ENCODE data around the gene SLC7A6.

The SLC7A6 gene

DNA sequence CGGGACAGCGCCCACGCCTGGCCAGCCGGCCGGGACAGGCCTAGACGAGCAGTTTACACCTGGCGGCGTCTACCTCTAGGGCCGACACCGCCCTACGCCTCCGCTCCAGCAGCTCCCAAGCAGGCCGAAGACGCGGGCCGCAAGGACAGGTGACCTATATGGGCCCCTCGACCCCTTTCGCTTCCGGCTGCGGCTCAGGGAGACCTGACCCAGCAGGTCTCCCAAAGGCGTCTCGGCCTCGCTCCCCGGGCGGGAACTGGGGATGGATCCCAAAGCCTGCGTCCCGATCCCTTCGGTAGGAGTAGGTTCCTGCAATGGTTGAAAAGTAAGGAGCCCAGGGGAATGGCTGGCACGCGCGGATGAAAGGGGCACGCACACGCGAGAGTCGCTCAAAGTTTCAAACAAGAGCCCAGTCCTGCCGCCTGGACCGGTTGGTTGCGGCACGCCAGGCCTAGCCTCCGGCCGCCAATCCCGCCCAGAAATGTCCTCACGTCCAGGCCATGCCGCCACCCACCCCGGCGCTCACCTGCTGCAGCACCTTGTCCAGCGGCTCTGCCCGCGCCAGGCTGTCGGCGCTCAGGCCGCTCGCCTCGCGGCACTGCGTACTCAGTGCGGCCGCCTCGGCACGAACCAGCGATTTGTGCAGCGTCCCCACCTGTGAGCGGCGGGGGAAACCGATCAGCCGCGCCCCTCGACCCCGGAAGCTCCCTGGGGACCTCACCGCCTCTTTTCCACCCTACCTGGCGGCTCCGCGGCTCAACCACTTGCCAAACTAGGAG lies 29.0 kb upstream of the SLC7A6 start:
- DNase-seq (ENCODE audit: low read depth in 2 of 2) = no peak

DNA sequence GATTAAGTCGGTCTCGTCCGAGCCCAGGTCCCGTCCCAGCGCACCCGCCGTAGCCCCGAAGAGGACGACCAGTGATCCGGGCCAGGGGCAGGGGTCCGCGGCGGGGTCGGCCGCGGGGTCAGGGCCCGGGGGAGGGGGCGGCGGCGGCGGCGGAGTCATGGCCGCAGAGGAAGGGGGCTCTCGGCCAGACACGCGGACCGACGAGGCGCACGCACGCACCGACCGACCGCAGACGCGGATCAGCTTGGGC lies 28.5 kb upstream of the SLC7A6 start, which contains the start of gene ESRP2:
ESRP2 (minus strand) TSS at position 241 of the 250 bp plus-strand sequence; CDS start at position 159, 82 bp downstream.
- DNase-seq (ENCODE audit: low read depth in 2 of 2) = no peak

DNA sequence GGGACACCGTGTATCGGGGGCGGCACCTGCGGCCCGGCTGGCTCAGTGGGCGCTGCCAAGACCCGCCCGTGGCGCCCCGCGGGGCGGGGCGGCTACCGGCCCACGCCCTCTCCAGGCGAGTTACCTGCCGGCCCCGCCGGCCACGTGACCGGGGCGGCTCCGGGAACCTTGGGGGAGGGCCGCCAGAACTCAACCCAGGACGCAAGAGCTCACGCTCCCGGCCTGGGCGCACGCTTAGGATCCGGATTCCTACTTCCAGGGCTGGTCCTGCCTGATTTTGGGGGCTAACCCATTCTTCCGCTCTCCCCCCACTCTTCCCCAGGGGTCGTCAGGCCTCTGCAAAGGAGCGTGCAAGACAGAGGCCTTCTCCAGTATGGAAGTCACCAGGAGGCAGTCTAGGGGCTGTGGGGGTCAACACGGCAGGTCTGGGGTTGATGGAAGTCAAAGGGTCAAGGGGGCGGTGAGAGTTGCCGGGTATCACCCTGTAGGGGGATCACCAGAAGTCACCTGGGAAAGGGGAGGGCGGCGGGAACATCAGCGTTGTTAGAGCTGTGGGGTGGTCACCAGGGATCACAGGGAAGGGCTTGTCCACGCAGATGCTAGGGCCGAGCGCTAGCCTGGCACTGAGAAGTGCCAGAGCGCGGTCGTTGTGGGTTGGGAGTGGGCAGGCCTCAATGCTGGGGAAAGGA lies 28.0 kb upstream of the SLC7A6 start:
- DNase-seq (ENCODE audit: low read depth in 2 of 2) = peak in 1 of 2 donors; percentile 20

DNA sequence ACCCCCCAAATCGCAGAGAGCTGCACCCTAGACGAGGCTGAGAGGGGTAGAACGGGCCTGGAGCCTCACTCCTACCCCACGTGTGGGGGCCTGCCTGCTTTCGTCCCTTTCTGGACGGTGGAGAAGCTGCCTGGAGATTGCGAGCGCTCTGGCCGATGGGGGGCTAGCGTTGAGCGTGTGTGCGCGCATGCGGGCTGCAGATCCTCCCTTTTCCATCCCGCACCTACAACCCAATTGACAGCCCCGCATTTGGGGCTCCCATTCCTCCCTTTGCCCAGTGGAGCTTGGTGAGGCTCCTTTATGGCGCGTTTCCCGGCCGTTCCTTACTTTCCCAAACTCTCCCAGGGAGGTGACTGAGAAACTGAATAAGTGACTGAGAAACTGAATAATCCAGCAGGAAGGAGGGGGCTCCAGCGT lies 27.5 kb upstream of the SLC7A6 start:
- no peak for DNase-seq (ENCODE audit: low read depth in 2 of 2)

DNA sequence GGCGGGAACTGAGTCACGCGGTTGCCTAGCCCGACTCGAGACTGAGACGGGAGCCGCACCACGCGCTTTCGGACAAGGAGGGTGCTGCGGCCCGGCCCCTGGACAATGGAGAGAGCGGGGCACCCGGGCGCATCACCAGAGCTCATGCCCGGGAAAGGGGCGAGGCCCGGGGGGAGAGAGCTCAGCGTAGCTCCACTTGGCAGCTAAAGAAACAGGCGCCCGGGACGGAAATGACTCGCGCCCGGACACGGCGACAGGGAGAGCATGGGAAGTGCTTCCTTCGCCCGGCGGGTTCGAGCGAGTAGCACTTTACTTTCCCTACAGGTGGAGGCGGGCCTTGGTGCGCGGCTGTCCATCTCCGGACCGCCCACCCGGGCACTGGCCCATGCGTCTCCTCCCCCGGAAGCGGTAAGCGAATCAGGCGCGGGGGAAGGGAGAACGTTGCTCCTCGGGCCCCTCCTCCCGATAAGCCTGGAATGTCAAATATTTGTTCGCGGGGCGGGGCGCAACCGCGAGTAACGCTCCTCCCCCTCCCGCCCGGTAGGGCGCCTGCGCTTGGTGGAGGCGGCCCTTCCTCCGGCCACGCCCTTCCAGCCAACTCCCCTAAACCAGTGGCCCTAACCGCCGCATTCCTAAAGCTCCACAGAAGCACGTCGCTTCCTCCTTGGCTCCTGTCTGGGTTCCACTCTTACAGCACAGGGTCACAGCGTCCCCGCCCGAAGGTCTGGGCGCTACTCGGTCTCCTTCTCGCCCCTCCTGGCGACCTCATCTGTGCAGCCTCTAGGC lies 26.9 kb upstream of the SLC7A6 start:
- DNase-seq (ENCODE audit: low read depth in 2 of 2) = peak; percentile 77 to 78

DNA sequence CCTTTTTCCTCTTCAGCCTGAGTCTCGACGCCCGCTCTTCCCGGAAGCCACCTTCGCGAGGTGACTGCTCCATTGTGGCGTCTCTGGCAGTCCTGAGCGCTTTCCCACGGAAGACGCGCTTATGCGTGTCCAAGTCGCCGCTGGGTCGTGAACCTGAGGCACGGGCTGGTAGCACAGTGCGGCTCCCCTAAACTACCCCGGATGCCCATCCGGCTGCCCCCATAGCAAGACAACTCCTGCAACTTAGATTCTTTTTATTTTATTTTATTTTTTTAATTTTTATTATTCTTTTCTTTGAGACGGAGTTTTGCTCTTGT lies 26.3 kb upstream of the SLC7A6 start:
- DNase-seq (ENCODE audit: low read depth in 2 of 2) = no peak

DNA sequence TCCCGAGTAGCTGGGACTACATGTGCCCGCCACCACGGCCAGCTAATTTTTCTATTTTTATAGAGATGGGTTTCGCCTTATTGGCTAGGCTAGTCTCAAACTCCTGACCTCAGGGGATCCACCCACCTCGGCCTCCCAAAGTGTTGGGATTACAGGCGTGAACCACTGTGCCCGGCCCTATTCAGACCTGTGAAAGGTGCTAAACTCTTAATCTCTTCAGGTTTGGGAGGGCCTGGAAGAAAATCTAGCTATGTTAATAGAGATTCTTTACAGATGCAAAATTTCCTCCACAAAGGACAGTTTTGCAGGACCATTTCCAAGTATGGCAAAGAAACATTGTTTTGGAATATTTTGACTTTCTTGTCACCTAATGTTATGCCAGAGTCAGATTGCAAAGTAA lies 22.2 kb upstream of the SLC7A6 start:
- DNase-seq (ENCODE audit: low read depth in 2 of 2) = no peak

DNA sequence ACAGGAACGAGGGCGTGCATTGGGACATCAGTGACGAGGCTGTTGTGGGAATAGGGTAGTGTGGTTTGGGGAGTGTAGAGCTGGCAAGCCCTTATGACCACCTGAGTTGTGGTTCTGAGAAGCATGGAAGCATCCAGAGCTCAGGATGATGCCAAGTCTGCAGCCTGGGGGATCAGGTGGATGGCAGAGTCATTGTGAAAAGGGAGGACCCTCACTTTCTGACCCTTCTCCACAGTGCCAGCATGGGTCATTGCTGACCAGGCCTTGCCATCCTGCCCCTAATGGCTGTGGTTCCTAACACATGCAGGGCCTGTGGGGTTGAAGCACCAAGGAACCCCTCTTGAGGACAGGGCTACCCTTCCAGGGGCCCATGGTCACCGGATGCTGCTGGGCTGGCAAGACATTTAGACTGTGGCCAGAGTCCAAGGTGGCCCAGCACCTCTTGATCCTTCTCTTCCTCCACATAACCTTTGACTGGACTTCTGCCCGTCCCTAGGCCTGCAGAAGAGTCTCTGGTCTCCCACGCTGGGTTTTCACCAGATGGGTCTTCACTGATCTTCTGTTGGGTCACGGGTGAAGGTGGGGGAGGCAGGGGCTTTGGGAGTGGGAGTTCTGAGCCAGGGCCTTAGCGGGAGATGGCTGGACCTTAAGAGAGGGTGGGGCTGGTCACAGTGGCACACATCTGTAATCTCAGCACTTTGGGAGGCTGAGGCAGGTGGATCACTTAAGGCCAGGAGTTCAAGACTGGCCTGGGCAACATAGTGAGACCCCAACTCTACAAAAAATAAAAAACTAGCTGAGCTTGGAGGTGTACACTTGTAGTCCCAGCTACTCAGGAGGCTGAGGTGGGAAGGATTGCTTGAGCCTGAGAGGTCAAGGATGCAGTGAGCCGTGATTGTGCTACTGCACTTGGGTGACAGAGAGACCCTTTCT lies 21.1 kb upstream of the SLC7A6 start:
- DNase-seq (ENCODE audit: low read depth in 2 of 2) = no peak

DNA sequence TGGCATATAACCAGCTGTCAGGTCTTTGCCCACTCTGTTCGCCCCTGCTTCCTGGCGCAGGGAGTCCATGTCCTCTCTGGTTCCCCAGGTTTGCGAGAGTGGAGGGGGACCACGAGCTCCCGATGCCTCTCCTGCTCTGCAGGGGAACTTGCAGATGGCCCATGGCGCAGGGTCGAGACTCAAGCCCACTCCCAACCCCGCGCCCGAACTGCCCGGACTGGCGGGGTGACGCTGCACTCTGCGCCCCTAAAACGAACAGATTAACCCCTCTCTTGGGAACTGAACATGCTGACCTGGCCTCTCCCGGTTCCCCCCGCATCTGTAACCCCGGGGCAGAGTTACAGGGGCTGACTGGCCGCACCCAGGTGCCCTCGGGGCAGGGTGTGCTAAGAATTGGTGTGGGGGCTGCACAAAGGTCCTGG lies 19.8 kb upstream of the SLC7A6 start:
- DNase-seq (ENCODE audit: low read depth in 2 of 2) = no peak

DNA sequence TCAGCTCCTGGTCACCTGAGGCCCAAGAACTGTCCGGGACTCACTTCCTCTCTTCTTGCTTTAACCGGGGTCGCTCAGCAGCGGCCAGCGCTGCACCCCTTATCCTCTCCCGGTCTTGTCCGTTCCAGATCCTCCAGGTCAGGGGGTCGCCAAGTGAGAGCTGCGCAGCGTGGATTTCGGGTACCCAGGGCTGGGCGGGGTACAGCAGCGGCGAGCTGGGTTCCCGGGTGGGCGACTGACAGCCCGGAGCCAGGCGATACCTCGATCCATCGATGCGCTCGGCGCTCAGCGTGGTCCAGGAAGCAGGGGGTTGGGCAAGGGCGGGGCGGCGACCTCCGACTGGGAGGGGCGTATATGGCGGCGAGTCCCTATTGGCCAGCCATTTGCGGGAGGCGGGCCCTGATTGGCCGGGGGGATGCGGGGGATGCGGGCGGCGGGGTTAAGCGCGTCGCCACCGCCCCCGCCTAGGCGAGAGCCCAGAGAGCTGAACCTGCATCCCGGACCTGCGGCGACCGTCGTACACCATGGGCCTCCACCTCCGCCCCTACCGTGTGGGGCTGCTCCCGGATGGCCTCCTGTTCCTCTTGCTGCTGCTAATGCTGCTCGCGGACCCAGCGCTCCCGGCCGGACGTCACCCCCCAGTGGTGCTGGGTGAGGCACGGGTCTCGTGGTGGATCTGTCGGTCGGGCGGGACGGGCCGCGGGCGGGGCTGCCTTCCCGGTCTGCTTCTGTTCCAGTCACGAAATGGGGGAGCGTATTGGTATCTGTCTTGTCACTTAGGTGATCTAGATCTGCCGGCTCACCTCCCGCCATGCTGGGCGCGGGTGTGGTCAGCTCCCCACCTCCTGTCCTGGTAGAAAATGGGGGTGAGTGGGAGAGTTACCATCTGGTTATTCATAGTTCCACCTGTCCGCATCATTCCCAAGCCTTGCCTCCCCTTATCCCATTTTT lies 19.1 kb upstream of the SLC7A6 start, which contains the start of gene PLA2G15:
PLA2G15 (plus strand) TSS at position 471 of the 951 bp plus-strand sequence; CDS start at position 525, 54 bp downstream.
- peak; percentile 92 for DNase-seq (ENCODE audit: low read depth in 2 of 2)

DNA sequence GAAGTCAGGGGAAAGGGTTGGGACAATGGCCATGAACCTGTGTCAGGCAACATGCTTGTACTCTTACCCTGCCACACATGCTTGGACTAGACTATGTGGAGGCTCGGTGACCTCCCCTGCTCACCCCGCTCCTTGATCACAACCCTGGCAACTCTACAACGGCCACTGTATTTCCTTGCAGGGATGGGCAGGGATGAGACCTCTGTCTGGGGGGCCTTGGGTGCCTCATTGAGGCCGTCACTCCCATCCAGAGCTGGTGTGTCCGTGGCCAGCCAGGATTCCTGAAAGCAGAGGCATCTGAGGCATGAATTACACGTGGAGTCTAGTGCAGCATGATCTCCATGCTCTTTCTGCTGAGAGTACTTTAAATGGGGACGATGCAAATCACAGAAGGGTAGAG lies 18.2 kb upstream of the SLC7A6 start:
- DNase-seq (ENCODE audit: low read depth in 2 of 2) = no peak

DNA sequence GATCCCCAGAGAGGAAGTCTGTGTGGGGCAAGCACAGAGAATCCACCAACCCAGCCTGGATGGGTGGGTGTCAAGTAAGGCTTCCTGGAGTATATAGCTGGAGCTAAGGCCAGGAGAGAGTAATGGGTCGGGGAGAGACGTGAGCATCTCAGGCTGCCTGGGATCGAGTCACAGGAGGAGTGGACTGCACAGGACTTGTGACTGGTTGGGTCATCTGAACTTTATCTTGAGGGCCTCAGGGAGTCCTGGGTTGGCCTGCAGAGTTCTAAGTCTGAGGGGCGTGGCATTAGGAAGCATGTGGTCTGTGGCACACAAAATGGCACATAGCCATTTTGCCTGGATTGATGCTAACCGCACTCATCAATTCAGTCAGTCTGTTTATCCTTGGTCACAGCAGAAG lies 17.7 kb upstream of the SLC7A6 start:
- DNase-seq (ENCODE audit: low read depth in 2 of 2) = no peak

DNA sequence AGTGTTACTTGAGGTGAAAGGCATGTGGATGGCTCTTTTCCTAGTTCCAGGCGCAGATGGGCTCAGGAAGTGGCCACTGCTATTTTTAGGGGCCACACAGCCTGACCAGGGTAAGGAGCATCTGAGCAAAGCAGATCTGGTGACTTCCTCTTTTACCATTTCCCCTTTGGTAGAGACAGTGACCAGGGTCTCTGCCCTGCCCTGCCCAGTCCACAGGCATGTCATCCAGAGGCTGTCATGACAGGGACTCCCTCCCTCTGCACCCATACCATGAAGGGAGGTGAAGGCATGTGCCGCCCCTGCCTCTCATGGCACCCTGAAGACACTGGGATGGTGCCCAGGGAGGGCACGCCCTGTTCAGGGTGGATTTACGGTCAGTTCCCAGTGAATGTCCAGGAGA lies 16.9 kb upstream of the SLC7A6 start:
- DNase-seq (ENCODE audit: low read depth in 2 of 2) = no peak

DNA sequence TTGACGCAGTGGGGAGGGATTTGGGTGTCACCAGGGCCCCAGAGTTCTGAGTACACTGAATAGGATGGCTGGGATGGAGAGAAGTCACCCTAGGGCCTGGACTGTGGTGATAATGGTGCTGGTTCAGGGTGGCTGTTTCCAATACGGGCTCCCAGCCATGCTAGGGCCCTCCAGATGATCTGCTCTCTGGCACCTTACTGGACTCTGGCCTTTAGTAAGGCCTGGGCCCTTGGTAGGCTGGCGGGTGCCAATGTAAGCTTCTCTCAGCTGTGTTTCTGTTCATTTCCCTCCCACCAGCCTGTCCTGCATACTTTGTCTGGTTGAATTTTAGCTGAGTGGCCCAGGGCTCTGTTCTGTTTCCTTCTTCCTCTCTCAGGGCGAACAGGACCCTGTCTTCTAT lies 16.4 kb upstream of the SLC7A6 start:
- DNase-seq (ENCODE audit: low read depth in 2 of 2) = no peak

DNA sequence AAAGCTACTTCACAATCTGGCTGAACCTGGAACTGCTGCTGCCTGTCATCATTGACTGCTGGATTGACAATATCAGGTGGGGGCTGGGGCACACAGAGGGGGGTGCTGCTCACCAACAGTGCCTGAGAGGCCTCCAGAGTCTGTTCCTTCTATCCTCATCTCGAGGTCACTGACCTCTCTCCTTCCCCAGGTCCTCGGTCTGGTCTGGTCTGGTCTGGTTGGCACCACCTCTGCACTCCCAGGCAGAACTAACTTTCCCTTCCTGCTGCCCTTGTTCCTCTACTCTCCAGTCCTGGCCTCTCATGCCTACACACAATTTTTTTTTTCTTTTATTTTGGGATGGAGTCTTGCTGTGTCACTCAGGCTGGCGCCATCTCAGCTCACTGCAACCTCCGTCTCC lies 15.0 kb upstream of the SLC7A6 start:
- no peak for DNase-seq (ENCODE audit: low read depth in 2 of 2)

DNA sequence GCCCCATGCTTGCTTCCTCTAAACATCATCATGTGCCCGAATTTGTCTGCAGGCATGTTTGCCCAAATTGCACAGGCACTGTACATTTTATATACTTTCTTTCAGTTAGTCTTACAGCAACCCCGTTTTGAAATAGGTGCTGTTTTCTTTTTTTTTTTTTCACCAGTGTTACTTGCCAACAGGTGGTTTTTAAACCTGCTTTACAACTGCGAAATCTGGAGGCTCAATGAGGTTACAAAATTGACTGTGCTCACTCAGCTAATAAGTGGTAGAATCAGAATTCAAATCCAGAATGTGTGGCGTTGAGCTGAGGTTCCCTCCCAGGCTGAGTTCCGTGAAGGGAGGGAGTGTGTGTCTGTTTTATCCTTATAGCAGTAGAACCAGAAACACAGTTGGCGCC lies 13.4 kb upstream of the SLC7A6 start:
- DNase-seq (ENCODE audit: low read depth in 2 of 2) = no peak

DNA sequence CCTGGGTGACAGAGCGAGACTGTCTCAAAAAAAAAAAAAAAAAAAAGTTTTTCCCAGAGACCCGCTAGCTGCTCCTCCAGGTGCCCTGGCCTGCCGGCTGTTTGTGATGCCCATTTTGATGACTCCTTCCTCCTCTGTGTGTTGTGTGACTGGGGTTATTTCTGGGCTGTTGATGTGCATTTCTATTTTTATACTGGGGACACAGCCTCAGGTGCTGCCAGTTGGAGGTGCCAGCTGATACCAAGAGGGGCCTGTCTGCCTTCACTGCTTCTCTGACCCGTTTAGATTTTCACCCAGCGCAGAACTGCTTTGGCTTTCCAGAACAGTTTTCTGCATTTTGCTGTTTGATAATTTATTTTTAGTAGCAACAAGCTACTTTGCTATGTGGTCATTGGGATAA lies 12.5 kb upstream of the SLC7A6 start:
- no peak for DNase-seq (ENCODE audit: low read depth in 2 of 2)

DNA sequence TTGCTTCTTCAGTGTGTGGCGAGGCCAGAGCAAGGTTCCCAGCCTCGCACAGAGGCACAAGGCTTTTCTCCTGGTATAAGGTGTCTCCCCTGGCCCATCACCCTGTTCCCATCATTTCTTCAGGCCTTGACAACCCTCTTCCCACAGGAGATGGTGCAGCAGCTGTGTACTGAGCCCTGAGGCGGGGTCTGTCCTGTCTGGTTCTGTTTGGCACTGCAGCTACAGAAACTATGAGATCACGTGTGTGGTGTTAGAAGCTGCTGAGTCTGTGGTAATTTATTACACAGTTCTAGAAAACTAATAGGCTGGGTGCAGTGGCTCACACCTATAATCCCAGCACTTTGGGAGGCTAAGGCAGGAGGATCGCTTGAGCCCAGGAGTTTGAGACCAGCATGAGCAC lies 11.9 kb upstream of the SLC7A6 start:
- no peak for DNase-seq (ENCODE audit: low read depth in 2 of 2)

DNA sequence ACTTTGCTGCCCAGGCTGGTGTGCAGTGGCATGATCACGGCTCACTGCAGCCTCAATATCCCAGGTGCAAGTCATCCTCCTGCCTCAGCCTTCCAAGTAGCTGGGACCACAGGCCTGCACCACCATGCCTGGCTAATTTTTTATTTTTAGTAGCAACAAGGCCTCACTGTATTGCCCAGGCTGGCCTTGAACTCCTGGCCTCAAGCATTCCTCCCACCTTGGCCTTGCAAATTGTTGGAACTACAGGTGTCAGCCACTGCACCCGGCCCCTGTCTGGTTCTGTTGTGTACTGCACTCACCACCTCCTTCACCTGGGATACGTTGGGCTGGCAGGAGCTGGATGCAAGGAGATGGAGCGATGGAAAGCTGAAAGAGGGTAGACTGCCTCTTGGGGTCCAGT lies 10.6 kb upstream of the SLC7A6 start:
- DNase-seq (ENCODE audit: low read depth in 2 of 2) = no peak

DNA sequence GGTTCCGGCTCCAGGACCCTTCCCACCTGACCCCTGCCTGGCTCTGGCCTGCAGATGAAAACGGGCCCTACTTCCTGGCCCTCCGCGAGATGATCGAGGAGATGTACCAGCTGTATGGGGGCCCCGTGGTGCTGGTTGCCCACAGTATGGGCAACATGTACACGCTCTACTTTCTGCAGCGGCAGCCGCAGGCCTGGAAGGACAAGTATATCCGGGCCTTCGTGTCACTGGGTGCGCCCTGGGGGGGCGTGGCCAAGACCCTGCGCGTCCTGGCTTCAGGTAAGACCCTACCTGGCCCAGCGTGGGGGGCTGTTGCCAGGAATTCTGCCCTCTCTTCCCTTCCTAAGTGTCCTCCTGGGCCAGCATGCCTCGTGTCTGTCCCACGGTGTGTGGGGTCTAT lies 8.6 kb upstream of the SLC7A6 start:
- no peak for DNase-seq (ENCODE audit: low read depth in 2 of 2)

All from stimulated activated CD8-positive, alpha-beta memory T cell treated with anti-CD3 and anti-CD28 coated beads, Interleukin-15, amount 100 ng/mL, for 4 hours (primary cell).